Measurements from ENCODE around the gene IL3RA. TPM values are rescaled to one million over a fixed set of nuclear protein-coding genes. Genes with fewer than 3 reads are reported as not detected.
A peak's percentile ranks its signal among the peaks of the same experiment; 100 is the strongest.

IL3RA gene
- total and polyA plus RNA-seq, 12 donors: 4.5 to 20.8 (median 5.3) TPM

- DNase-seq (no peak), ATAC-seq (peak in 2 of 8 donors; percentile 18 to 32)
- intact Hi-C loops (cut with DNase I): no loop called here
- Histone ChIP-seq H3K4me1 (peaks cover 0 to 6% (median 0%) of the 10 kb centered on the region in 9 donors), H3K27ac (no peak overlapping the region), H3K9me3 (no peaks in the 10 kb centered on the region), H3K4me3 (no peak overlapping the region), H3K27me3 (no peaks in the 10 kb centered on the region), H3K36me3 (peaks cover 0 to 49% (median under 1%) of the 10 kb centered on the region in 9 donors)
- no peak for TF ChIP-seq CTCF (IDR thresholded peaks at IDR 0.05)
- WGBS, 2 donors: 90 to 91% methylated on average over 24 of the region's 24 CpGs
Observed at GRCh38 chrX:1378306-1378759, 41.7 kb downstream of the IL3RA start.

GRCh38 chrX:1380672-1381233 lies 44.2 kb downstream of the IL3RA start:
- no peak overlapping the region for H3K4me3 ChIP-seq
- intact Hi-C loops (cut with DNase I): no loop called here
- H3K27ac ChIP-seq: no peak overlapping the region
- peaks cover 0 to 73% (median 15%) of the 10 kb centered on the region in 9 donors for H3K36me3 ChIP-seq
- H3K9me3 ChIP-seq: no peaks in the 10 kb centered on the region
- no peak for TF ChIP-seq CTCF (IDR thresholded peaks at IDR 0.05)
- WGBS, 2 donors: 60 to 62% methylated on average over 20 of the region's 20 CpGs
- DNase-seq (no peak), ATAC-seq (peak in 3 of 8 donors; percentile 2 to 10 (median 8))
- peaks cover 0 to 7% (median 0%) of the 10 kb centered on the region in 9 donors for H3K4me1 ChIP-seq
- H3K27me3 ChIP-seq: no peaks in the 10 kb centered on the region

- peaks cover 5 to 85% (median 50%) of the 10 kb centered on the region in 9 donors for H3K36me3 ChIP-seq
- H3K27ac ChIP-seq: no peak overlapping the region
- no peak for TF ChIP-seq CTCF (IDR thresholded peaks at IDR 0.05)
- DNase-seq: no peak
- peak in 3 of 8 donors; percentile 1 to 7 (median 4) for ATAC-seq
- intact Hi-C loops (cut with DNase I): no loop called here
- peaks cover 10 to 33% (median 21%) of the 10 kb centered on the region in 9 donors for H3K4me1 ChIP-seq
- 89 to 90% methylated on average over 18 of the region's 18 CpGs for WGBS, 2 donors
- H3K4me3 ChIP-seq: no peak overlapping the region
- no peaks in the 10 kb centered on the region for H3K27me3 ChIP-seq
- no peaks in the 10 kb centered on the region for H3K9me3 ChIP-seq
Observed at GRCh38 chrX:1384658-1385252, 48.2 kb downstream of the IL3RA start.

- DNase-seq: no peak
- no peak overlapping the region for H3K27ac ChIP-seq
- peaks cover 18 to 40% (median 29%) of the 10 kb centered on the region in 9 donors for H3K4me1 ChIP-seq
- H3K36me3 ChIP-seq: peaks cover 5 to 93% (median 55%) of the 10 kb centered on the region in 9 donors
- H3K27me3 ChIP-seq: no peaks in the 10 kb centered on the region
- 90 to 92% methylated on average over 36 of the region's 36 CpGs for WGBS, 2 donors
- no peak overlapping the region for H3K4me3 ChIP-seq
- TF ChIP-seq CTCF (IDR thresholded peaks at IDR 0.05): no peak
- intact Hi-C loops (cut with DNase I): no loop called here
- no peaks in the 10 kb centered on the region for H3K9me3 ChIP-seq
- peak in 3 of 8 donors; percentile 1 to 3 (median 1) for ATAC-seq
Observed at GRCh38 chrX:1385253-1386223, 49.0 kb downstream of the IL3RA start.
